Measurements from ENCODE around the gene PHYHIPL. TPM values are rescaled to one million over a fixed set of nuclear protein-coding genes. Genes with fewer than 3 reads are reported as not detected.

The PHYHIPL gene
- total RNA-seq, result not detected

GRCh38 chr10:59176241-59177030 is at the start of gene PHYHIPL:
TSS of gene PHYHIPL (plus strand) at chr10:59176643. CDS start at chr10:59176854, 211 bp downstream.
- Mint-ChIP-seq H3K4me3 (no peak within 1 kb of the TSS), H3K9me3 (no peaks in the 10 kb centered on the region), H3K4me1 (peaks cover 4% of the 10 kb centered on the region), H3K36me3 (ENCODE audit: low read depth) (peaks cover 4% of the 10 kb centered on the region), H3K27ac (no peak within 1 kb of the TSS), H3K27me3 (peaks cover 14% of the 10 kb centered on the region)
- POLR2A ChIA-PET, result no interaction called here
- CTCF ChIA-PET, result no interaction called here
- DNase-seq, result no peak

GRCh38 chr10:59126991-59127390 is 49.5 kb upstream of the PHYHIPL start:
- Mint-ChIP-seq H3K27ac (no peak overlapping the region), H3K36me3 (ENCODE audit: low read depth) (no peaks in the 10 kb centered on the region), H3K4me1 (no peaks in the 10 kb centered on the region), H3K4me3 (no peak overlapping the region), H3K27me3 (no peaks in the 10 kb centered on the region), H3K9me3 (no peaks in the 10 kb centered on the region)
- CTCF ChIA-PET, result no interaction called here
- DNase-seq, result no peak
- POLR2A ChIA-PET, result no interaction called here

GRCh38 chr10:59127991-59128390 is 48.5 kb upstream of the PHYHIPL start:
- H3K36me3 Mint-ChIP-seq (ENCODE audit: low read depth), result no peaks in the 10 kb centered on the region
- no peak overlapping the region for H3K4me3 Mint-ChIP-seq
- no peaks in the 10 kb centered on the region for H3K4me1 Mint-ChIP-seq
- POLR2A ChIA-PET, result interaction anchor here (0.6 kb wide), 1 partner anchor 42 kb away, joined by 5 read pairs; no protein-coding TSS in a partner anchor
- CTCF ChIA-PET, result no interaction called here
- H3K27me3 Mint-ChIP-seq, result no peaks in the 10 kb centered on the region
- H3K9me3 Mint-ChIP-seq, result no peaks in the 10 kb centered on the region
- no peak overlapping the region for H3K27ac Mint-ChIP-seq
- no peak for DNase-seq

GRCh38 chr10:59129867-59130266 is 46.6 kb upstream of the PHYHIPL start:
- Mint-ChIP-seq H3K9me3 (no peaks in the 10 kb centered on the region), H3K36me3 (ENCODE audit: low read depth) (no peaks in the 10 kb centered on the region), H3K27ac (no peak overlapping the region), H3K4me3 (no peak overlapping the region), H3K27me3 (no peaks in the 10 kb centered on the region), H3K4me1 (no peaks in the 10 kb centered on the region)
- ChIA-PET POLR2A (no interaction called here), CTCF (no interaction called here)
- no peak for DNase-seq

GRCh38 chr10:59131666-59132065 is 44.8 kb upstream of the PHYHIPL start:
- H3K4me1 Mint-ChIP-seq, result no peaks in the 10 kb centered on the region
- no peaks in the 10 kb centered on the region for H3K36me3 Mint-ChIP-seq (ENCODE audit: low read depth)
- no peaks in the 10 kb centered on the region for H3K27me3 Mint-ChIP-seq
- no peak overlapping the region for H3K27ac Mint-ChIP-seq
- DNase-seq, result no peak
- ChIA-PET CTCF (no interaction called here), POLR2A (no interaction called here)
- no peak overlapping the region for H3K4me3 Mint-ChIP-seq
- H3K9me3 Mint-ChIP-seq, result no peaks in the 10 kb centered on the region

- Mint-ChIP-seq H3K36me3 (ENCODE audit: low read depth) (no peaks in the 10 kb centered on the region), H3K27me3 (no peaks in the 10 kb centered on the region), H3K27ac (no peak overlapping the region), H3K4me1 (no peaks in the 10 kb centered on the region), H3K9me3 (no peaks in the 10 kb centered on the region), H3K4me3 (no peak overlapping the region)
- POLR2A ChIA-PET, result no interaction called here
- CTCF ChIA-PET, result no interaction called here
- DNase-seq, result no peak
Observed at GRCh38 chr10:59133841-59134593, 42.4 kb upstream of the PHYHIPL start.

GRCh38 chr10:59134785-59135184 is 41.7 kb upstream of the PHYHIPL start:
- POLR2A ChIA-PET, result no interaction called here
- H3K36me3 Mint-ChIP-seq (ENCODE audit: low read depth), result no peaks in the 10 kb centered on the region
- H3K27ac Mint-ChIP-seq, result no peak overlapping the region
- no peaks in the 10 kb centered on the region for H3K4me1 Mint-ChIP-seq
- H3K9me3 Mint-ChIP-seq, result no peaks in the 10 kb centered on the region
- no peaks in the 10 kb centered on the region for H3K27me3 Mint-ChIP-seq
- CTCF ChIA-PET, result no interaction called here
- no peak for DNase-seq
- no peak overlapping the region for H3K4me3 Mint-ChIP-seq

- DNase-seq, result no peak
- Mint-ChIP-seq H3K9me3 (peaks cover 3% of the 10 kb centered on the region), H3K4me3 (no peak overlapping the region), H3K27me3 (no peaks in the 10 kb centered on the region), H3K27ac (no peak overlapping the region), H3K4me1 (no peaks in the 10 kb centered on the region), H3K36me3 (ENCODE audit: low read depth) (no peaks in the 10 kb centered on the region)
- ChIA-PET POLR2A (no interaction called here), CTCF (no interaction called here)
Observed at GRCh38 chr10:59135275-59135674, 41.2 kb upstream of the PHYHIPL start.

- Mint-ChIP-seq H3K27me3 (no peaks in the 10 kb centered on the region), H3K4me1 (no peaks in the 10 kb centered on the region), H3K36me3 (ENCODE audit: low read depth) (no peaks in the 10 kb centered on the region), H3K4me3 (no peak overlapping the region), H3K27ac (no peak overlapping the region), H3K9me3 (peaks cover 3% of the 10 kb centered on the region)
- ChIA-PET CTCF (no interaction called here), POLR2A (no interaction called here)
- DNase-seq, result no peak
Observed at GRCh38 chr10:59138052-59138451, 38.4 kb upstream of the PHYHIPL start.

- DNase-seq, result no peak
- no peaks in the 10 kb centered on the region for H3K27me3 Mint-ChIP-seq
- no peak overlapping the region for H3K27ac Mint-ChIP-seq
- CTCF ChIA-PET, result interaction anchor here (1.2 kb wide), 1 partner anchor 9 kb away, joined by 3 read pairs; no protein-coding TSS in a partner anchor
- POLR2A ChIA-PET, result no interaction called here
- H3K9me3 Mint-ChIP-seq, result peaks cover 5% of the 10 kb centered on the region
- H3K36me3 Mint-ChIP-seq (ENCODE audit: low read depth), result no peaks in the 10 kb centered on the region
- no peaks in the 10 kb centered on the region for H3K4me1 Mint-ChIP-seq
- H3K4me3 Mint-ChIP-seq, result no peak overlapping the region
Observed at GRCh38 chr10:59143544-59143943, 32.9 kb upstream of the PHYHIPL start.

GRCh38 chr10:59148701-59149100 is 27.7 kb upstream of the PHYHIPL start:
- no peak for DNase-seq
- POLR2A ChIA-PET, result no interaction called here
- CTCF ChIA-PET, result no interaction called here
- H3K36me3 Mint-ChIP-seq (ENCODE audit: low read depth), result no peaks in the 10 kb centered on the region
- no peak overlapping the region for H3K27ac Mint-ChIP-seq
- H3K27me3 Mint-ChIP-seq, result no peaks in the 10 kb centered on the region
- no peak overlapping the region for H3K4me3 Mint-ChIP-seq
- no peaks in the 10 kb centered on the region for H3K4me1 Mint-ChIP-seq
- H3K9me3 Mint-ChIP-seq, result peaks cover 2% of the 10 kb centered on the region

GRCh38 chr10:59155556-59155955 is 20.9 kb upstream of the PHYHIPL start:
- H3K36me3 Mint-ChIP-seq (ENCODE audit: low read depth), result no peaks in the 10 kb centered on the region
- H3K4me1 Mint-ChIP-seq, result no peaks in the 10 kb centered on the region
- no peaks in the 10 kb centered on the region for H3K27me3 Mint-ChIP-seq
- no peak overlapping the region for H3K4me3 Mint-ChIP-seq
- H3K27ac Mint-ChIP-seq, result no peak overlapping the region
- H3K9me3 Mint-ChIP-seq, result no peaks in the 10 kb centered on the region
- ChIA-PET CTCF (no interaction called here), POLR2A (no interaction called here)
- no peak for DNase-seq

GRCh38 chr10:59167512-59167911 is 8.9 kb upstream of the PHYHIPL start:
- Mint-ChIP-seq H3K9me3 (peaks cover 2% of the 10 kb centered on the region), H3K4me1 (no peaks in the 10 kb centered on the region), H3K36me3 (ENCODE audit: low read depth) (no peaks in the 10 kb centered on the region), H3K4me3 (no peak overlapping the region), H3K27me3 (no peaks in the 10 kb centered on the region), H3K27ac (no peak overlapping the region)
- POLR2A ChIA-PET, result no interaction called here
- DNase-seq, result no peak
- CTCF ChIA-PET, result no interaction called here

- H3K9me3 Mint-ChIP-seq, result peaks cover 2% of the 10 kb centered on the region
- H3K27me3 Mint-ChIP-seq, result peaks cover 11% of the 10 kb centered on the region
- peaks cover 4% of the 10 kb centered on the region for H3K36me3 Mint-ChIP-seq (ENCODE audit: low read depth)
- no peak overlapping the region for H3K4me3 Mint-ChIP-seq
- POLR2A ChIA-PET, result no interaction called here
- no peak overlapping the region for H3K27ac Mint-ChIP-seq
- peaks cover 4% of the 10 kb centered on the region for H3K4me1 Mint-ChIP-seq
- DNase-seq, result no peak
- CTCF ChIA-PET, result no interaction called here
Observed at GRCh38 chr10:59172567-59172966, 3.9 kb upstream of the PHYHIPL start.

Data from activated CD4-positive, alpha-beta memory T cell treated with anti-CD3 and anti-CD28 coated beads, Interleukin-2, amount 10 ng/mL, durations not matched to agents 7 days and 5 days (primary cell).